Measurements from ENCODE around the gene CRACDL. TPM values are rescaled to one million over a fixed set of nuclear protein-coding genes. Genes with fewer than 3 reads are reported as not detected.
"Not testable (repeated sequence)": the region's sequence is repeated elsewhere in the genome, so short reads cannot be mapped to it uniquely, and the experiment has no call there.

CRACDL gene
- total RNA-seq, 2 experiments from 2014 or later: 0.04 to 0.15 TPM

- ChIA-PET POLR2A (interaction anchor here (0.7 kb wide), 1 partner anchor 32 kb away, joined by 3 read pairs; no protein-coding TSS in a partner anchor), CTCF (no interaction called here)
These were observed 26.5 kb downstream of the CRACDL start for GRCh38 chr2:98909317-98910211.

GRCh38 chr2:98908931-98909316 lies 27.1 kb downstream of the CRACDL start:
- ChIA-PET CTCF (no interaction called here), POLR2A (no interaction called here)

- ChIA-PET POLR2A (no interaction called here), CTCF (no interaction called here)
These were observed 27.8 kb downstream of the CRACDL start for GRCh38 chr2:98907966-98908905.

GRCh38 chr2:98907385-98907784 lies 28.6 kb downstream of the CRACDL start:
- ChIA-PET CTCF (no interaction called here), POLR2A (no interaction called here)

- ChIA-PET CTCF (no interaction called here), POLR2A (no interaction called here)
These were observed 32.1 kb downstream of the CRACDL start for GRCh38 chr2:98903767-98904485.

GRCh38 chr2:98903064-98903355 lies 33.0 kb downstream of the CRACDL start:
- CTCF ChIA-PET: no interaction called here
- POLR2A ChIA-PET: no interaction called here

GRCh38 chr2:98902209-98903063 lies 33.6 kb downstream of the CRACDL start:
- ChIA-PET POLR2A (no interaction called here), CTCF (no interaction called here)

- POLR2A ChIA-PET: no interaction called here
These were observed 34.3 kb downstream of the CRACDL start for GRCh38 chr2:98901702-98902101.

GRCh38 chr2:98901291-98901690 lies 34.7 kb downstream of the CRACDL start:
- CTCF ChIA-PET: no interaction called here
- POLR2A ChIA-PET: no interaction called here

More at GRCh38 chr2:98901702-98902101, 34.3 kb downstream of the CRACDL start:
- CTCF ChIA-PET: no interaction called here

GRCh38 chr2:98900721-98901120 lies 35.3 kb downstream of the CRACDL start:
- ChIA-PET CTCF (no interaction called here), POLR2A (no interaction called here)

- POLR2A ChIA-PET, CTCF ChIA-PET: not testable (repeated sequence)
These were observed 36.3 kb downstream of the CRACDL start for GRCh38 chr2:98899703-98900078.

- ChIA-PET CTCF (no interaction called here), POLR2A (no interaction called here)
These were observed 36.9 kb downstream of the CRACDL start for GRCh38 chr2:98899041-98899702.

- CTCF ChIA-PET: no interaction called here
- POLR2A ChIA-PET: no interaction called here
These were observed 37.6 kb downstream of the CRACDL start for GRCh38 chr2:98898423-98898841.

GRCh38 chr2:98897746-98898145 lies 38.3 kb downstream of the CRACDL start:
- CTCF ChIA-PET: no interaction called here
- POLR2A ChIA-PET: no interaction called here

GRCh38 chr2:98896944-98897343 lies 39.1 kb downstream of the CRACDL start:
- POLR2A ChIA-PET: no interaction called here
- CTCF ChIA-PET: no interaction called here

- ChIA-PET CTCF (interaction anchor here (0.7 kb wide), 1 partner anchor 32 kb away, joined by 6 read pairs; no protein-coding TSS in a partner anchor), POLR2A (no interaction called here)
These were observed 39.6 kb downstream of the CRACDL start for GRCh38 chr2:98896416-98896815.

GRCh38 chr2:98895901-98896300 lies 40.1 kb downstream of the CRACDL start:
- CTCF ChIA-PET: interaction anchor here (0.7 kb wide), 1 partner anchor 31 kb away, joined by 6 read pairs; no protein-coding TSS in a partner anchor
- POLR2A ChIA-PET: no interaction called here

GRCh38 chr2:98895221-98895620 lies 40.8 kb downstream of the CRACDL start:
- ChIA-PET POLR2A (no interaction called here), CTCF (no interaction called here)
